Stomach smooth muscle (tissue), 2 donors: Measurements from ENCODE around the gene L3MBTL3.

Experiments used
- H3K27ac ChIP-seq: one replicate; pipeline ENCODE4 v1.7.0; 2013; ENCODE audit warnings: mild to moderate bottlenecking, low read length, inconsistent platforms
- H3K27me3 ChIP-seq, 2 donors: one replicate each; pipeline ENCODE4 v1.7.0; 2013; ENCODE audit warnings: low read length in 2 of 2; ENCODE audit not compliant: insufficient read depth in 2 of 2, control insufficient read depth in 1 of 2
- H3K36me3 ChIP-seq, 2 donors: one replicate each; pipeline ENCODE4 v1.7.0; 2013; ENCODE audit warnings: low read length in 2 of 2; ENCODE audit not compliant: control insufficient read depth in 2 of 2, insufficient read depth in 2 of 2
- H3K4me1 ChIP-seq: one replicate; pipeline ENCODE4 v1.7.0; 2013; ENCODE audit warnings: low read length; ENCODE audit not compliant: control insufficient read depth, insufficient read depth
- H3K4me3 ChIP-seq, 2 donors: one replicate each; pipeline ENCODE4 v1.7.0; 2013; ENCODE audit warnings: low read length in 2 of 2
- H3K9ac ChIP-seq, 2 donors: one replicate each; pipeline ENCODE4 v1.7.0; 2013; ENCODE audit warnings: low read length in 2 of 2, mild to moderate bottlenecking in 1 of 2
- H3K9me3 ChIP-seq, 2 donors: one replicate each; pipeline ENCODE4 v1.7.0; 2013; ENCODE audit warnings: low read length in 2 of 2; ENCODE audit not compliant: control insufficient read depth in 2 of 2
- donor health status: healthy.
- donor health status: Pancreatic carcinoma.

L3MBTL3 gene

GRCh38 chr6:130046671-130047070 is 28.3 kb downstream of the L3MBTL3 start:
- Histone ChIP-seq H3K9ac (no peak overlapping the region), H3K27me3 (no peaks in the 10 kb centered on the region), H3K4me3 (no peak overlapping the region), H3K27ac (no peak overlapping the region), H3K4me1 (no peaks in the 10 kb centered on the region), H3K36me3 (peaks cover 0 to 7% of the 10 kb centered on the region in 2 donors), H3K9me3 (no peaks in the 10 kb centered on the region)

- Histone ChIP-seq H3K27me3 (no peaks in the 10 kb centered on the region), H3K9ac (no peak overlapping the region), H3K36me3 (peaks cover 0 to 9% of the 10 kb centered on the region in 2 donors), H3K9me3 (no peaks in the 10 kb centered on the region), H3K4me1 (no peaks in the 10 kb centered on the region), H3K4me3 (no peak overlapping the region), H3K27ac (no peak overlapping the region)
Observed at GRCh38 chr6:130047088-130047995, 29.0 kb downstream of the L3MBTL3 start.

DNA sequence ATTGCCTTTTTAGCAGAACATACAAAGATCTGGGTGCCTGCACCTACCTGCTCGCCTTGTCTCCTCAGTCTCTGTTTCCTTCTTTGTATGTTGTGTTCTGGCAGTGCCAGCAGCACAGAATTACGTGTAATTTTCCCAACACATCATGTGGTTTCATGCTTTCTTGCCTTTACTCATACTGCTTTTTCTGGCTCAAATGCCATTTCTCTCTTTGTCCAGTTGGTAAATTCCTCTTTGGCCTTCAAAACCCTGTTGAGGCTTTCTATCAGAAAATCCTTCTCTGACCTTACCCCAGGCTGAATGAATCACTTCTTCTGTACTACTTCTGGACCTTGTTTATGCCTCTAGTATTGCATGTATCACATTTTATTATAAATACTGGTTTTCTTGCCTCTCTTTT is 31.8 kb downstream of the L3MBTL3 start:
- Histone ChIP-seq H3K27ac (no peak overlapping the region), H3K9me3 (no peaks in the 10 kb centered on the region), H3K4me1 (no peaks in the 10 kb centered on the region), H3K36me3 (peaks cover 7 to 14% of the 10 kb centered on the region in 2 donors), H3K4me3 (no peak overlapping the region), H3K27me3 (no peaks in the 10 kb centered on the region), H3K9ac (no peak overlapping the region)

- H3K27ac ChIP-seq: no peak overlapping the region
- no peaks in the 10 kb centered on the region for H3K27me3 ChIP-seq
- H3K9ac ChIP-seq: no peak overlapping the region
- H3K4me3 ChIP-seq: no peak overlapping the region
- no peaks in the 10 kb centered on the region for H3K4me1 ChIP-seq
- peaks cover 14 to 20% of the 10 kb centered on the region in 2 donors for H3K36me3 ChIP-seq
- no peaks in the 10 kb centered on the region for H3K9me3 ChIP-seq
Observed at GRCh38 chr6:130054725-130055124, 36.3 kb downstream of the L3MBTL3 start.

DNA sequence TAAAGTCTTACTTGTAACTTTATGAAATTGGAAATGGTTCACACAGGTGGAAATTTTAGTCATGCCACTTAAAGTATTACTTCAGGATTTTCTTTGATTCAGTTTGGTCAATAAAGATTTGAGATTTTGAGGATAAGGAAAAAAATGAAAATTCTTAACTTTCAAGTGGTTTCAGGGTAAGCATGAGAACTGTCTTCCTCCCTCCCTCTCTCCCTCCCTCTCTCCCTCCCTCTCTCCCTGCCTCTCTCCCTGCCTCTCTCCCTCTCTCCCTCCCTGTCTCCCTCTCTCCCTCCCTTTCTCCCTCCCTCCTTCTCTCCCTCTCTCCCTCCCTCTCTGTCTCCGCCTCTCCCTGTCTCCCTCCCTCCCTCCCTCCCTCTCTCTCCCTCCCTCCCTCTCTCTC is 36.9 kb downstream of the L3MBTL3 start:
- H3K27ac ChIP-seq: no peak overlapping the region
- no peak overlapping the region for H3K4me3 ChIP-seq
- H3K36me3 ChIP-seq: peaks cover 14 to 20% of the 10 kb centered on the region in 2 donors
- no peak overlapping the region for H3K9ac ChIP-seq
- no peaks in the 10 kb centered on the region for H3K4me1 ChIP-seq
- H3K9me3 ChIP-seq: no peaks in the 10 kb centered on the region
- H3K27me3 ChIP-seq: no peaks in the 10 kb centered on the region

- Histone ChIP-seq H3K27ac (no peak overlapping the region), H3K27me3 (no peaks in the 10 kb centered on the region), H3K36me3 (peaks cover 10 to 20% of the 10 kb centered on the region in 2 donors), H3K9ac (no peak overlapping the region), H3K4me3 (no peak overlapping the region), H3K9me3 (no peaks in the 10 kb centered on the region), H3K4me1 (no peaks in the 10 kb centered on the region)
Observed at GRCh38 chr6:130057495-130057894, 39.1 kb downstream of the L3MBTL3 start.

DNA sequence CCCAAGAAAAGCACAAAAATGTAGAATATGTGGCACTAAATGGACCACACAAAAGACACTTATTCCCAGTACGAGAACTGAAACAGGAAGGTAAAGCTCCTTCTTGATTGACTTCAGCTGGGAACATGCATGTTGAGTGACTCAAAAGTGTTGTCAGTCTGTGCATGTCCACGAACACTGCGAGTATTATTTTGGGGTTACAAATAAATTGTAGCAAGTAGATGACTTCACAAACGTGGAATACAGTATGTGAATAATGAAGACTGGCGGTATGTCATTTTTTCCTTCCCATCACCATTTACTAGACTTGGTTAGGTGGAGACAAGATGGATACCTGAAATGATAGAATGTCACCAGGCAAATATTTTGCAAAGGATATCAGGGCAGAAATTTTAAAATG is 45.4 kb downstream of the L3MBTL3 start:
- Histone ChIP-seq H3K27me3 (no peaks in the 10 kb centered on the region), H3K4me1 (no peaks in the 10 kb centered on the region), H3K9ac (no peak overlapping the region), H3K4me3 (no peak overlapping the region), H3K27ac (no peak overlapping the region), H3K36me3 (peaks cover 0 to 9% of the 10 kb centered on the region in 2 donors), H3K9me3 (no peaks in the 10 kb centered on the region)

DNA sequence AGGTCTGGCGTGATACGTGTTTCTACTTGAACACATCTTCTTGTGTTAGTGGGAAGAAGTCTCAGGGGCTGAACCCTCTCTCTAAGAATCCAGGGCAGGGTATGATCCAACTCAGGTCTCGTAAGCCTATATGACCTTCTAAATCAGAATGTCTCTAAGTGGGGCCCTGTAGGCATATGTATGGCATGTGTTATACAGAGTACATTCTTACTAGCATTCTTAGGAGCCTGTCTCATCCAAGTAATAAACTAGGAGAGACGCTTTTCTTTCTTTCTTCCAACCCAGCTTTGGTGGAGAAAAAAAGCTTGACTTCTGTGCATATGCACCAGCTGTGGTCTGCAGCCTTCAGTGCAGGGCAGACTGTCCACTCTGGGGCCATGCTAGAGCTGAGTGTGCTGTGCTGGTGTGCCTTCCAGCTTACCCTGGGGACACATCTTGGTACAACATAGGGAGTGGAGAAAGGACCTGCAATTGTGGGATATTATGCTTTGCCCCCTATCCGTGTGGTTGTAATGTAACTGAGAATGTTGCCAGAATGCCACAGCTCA is 47.3 kb downstream of the L3MBTL3 start:
- H3K27ac ChIP-seq: no peak overlapping the region
- no peaks in the 10 kb centered on the region for H3K4me1 ChIP-seq
- no peaks in the 10 kb centered on the region for H3K9me3 ChIP-seq
- H3K4me3 ChIP-seq: no peak overlapping the region
- peaks cover 0 to 9% of the 10 kb centered on the region in 2 donors for H3K36me3 ChIP-seq
- H3K9ac ChIP-seq: no peak overlapping the region
- no peaks in the 10 kb centered on the region for H3K27me3 ChIP-seq

DNA sequence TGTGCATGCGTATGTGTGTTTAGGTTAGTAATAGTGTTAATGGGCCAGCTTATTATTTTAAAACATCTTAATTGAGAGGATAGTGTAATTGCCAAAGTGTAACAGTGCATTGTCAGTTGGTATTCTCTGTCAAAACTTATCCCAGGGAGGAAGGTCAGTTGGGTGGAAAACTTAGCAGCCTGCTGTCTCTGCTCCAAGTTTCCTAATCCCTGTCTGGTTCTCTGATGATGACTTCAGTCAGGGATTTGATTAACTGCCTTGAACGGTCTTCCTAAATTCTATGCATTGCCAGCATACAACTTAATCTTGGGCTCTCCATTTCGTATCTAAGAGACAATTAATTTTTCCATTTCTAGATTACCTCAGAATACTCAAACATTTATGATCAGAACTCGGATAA is 51.1 kb downstream of the L3MBTL3 start:
- H3K4me3 ChIP-seq: no peak overlapping the region
- H3K36me3 ChIP-seq: peaks cover 0 to 3% of the 10 kb centered on the region in 2 donors
- no peak overlapping the region for H3K9ac ChIP-seq
- H3K27ac ChIP-seq: no peak overlapping the region
- no peaks in the 10 kb centered on the region for H3K27me3 ChIP-seq
- H3K9me3 ChIP-seq: no peaks in the 10 kb centered on the region
- no peaks in the 10 kb centered on the region for H3K4me1 ChIP-seq

- H3K36me3 ChIP-seq: peaks cover 0 to 3% of the 10 kb centered on the region in 2 donors
- no peak overlapping the region for H3K27ac ChIP-seq
- no peaks in the 10 kb centered on the region for H3K4me1 ChIP-seq
- H3K9me3 ChIP-seq: no peaks in the 10 kb centered on the region
- no peak overlapping the region for H3K9ac ChIP-seq
- no peaks in the 10 kb centered on the region for H3K27me3 ChIP-seq
- H3K4me3 ChIP-seq: no peak overlapping the region
Observed at GRCh38 chr6:130070326-130070725, 51.9 kb downstream of the L3MBTL3 start.

DNA sequence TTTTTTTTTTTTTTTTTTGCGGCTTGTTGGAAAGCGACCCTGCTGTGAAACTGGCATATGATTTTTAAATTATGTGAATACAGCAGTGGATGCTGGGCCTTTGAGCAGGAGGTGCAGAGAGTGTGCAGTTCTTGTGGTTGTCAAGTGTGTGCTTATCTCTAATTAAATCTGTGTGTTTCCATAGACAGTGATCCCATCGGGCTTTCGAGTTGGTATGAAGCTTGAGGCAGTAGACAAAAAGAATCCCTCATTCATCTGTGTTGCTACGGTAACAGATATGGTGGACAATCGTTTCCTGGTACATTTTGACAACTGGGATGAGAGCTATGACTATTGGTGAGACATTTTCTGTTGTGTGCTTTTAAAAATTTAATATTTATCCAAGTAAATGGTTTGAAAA is 52.4 kb downstream of the L3MBTL3 start:
- Histone ChIP-seq H3K9ac (no peak overlapping the region), H3K27ac (no peak overlapping the region), H3K4me1 (no peaks in the 10 kb centered on the region), H3K27me3 (no peaks in the 10 kb centered on the region), H3K4me3 (no peak overlapping the region), H3K36me3 (peaks cover 0 to 3% of the 10 kb centered on the region in 2 donors), H3K9me3 (no peaks in the 10 kb centered on the region)
